Ureter (tissue), 1 donor: ENCODE data around the gene ACOT7. TPM values are rescaled to one million over a fixed set of nuclear protein-coding genes. Genes with fewer than 3 reads are reported as not detected.

ENCODE experiments used
- DNase-seq: peaks from one replicate; pipeline ENCODE4 v3.0.0-alpha.2; 2020; ENCODE audit warnings: low spot score
- total RNA-seq: library from RNA; stranded (reverse); gene quantifications from one replicate; pipeline ENCODE4 v1.2.4, GENCODE V29; 2023
- donor health status: DM: yes; HTN: yes; CAD: no.

Gene ACOT7
- total RNA-seq, 1 donor from 2014 or later, result 19.1 TPM

DNA sequence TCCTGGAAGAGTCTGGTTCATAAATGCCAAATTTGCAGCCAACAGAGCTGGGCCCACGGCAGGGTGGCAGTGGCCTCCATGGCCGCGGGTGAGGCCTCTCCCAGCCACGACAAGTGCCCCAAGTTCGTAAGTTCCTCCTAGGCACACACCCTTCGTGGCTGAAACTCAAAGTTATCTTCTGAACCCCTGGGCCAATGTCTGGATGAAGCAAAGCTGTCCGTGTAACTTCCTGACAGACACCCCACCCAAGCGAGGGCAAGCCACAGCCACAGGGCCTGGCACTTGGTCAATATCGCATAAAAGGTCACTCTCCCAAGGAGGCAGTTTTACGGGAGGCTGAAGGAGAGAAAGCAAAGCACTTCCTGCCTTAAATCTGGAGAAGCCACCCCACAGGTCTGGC is 104.9 kb downstream of the ACOT7 start:
- no peak for DNase-seq

DNA sequence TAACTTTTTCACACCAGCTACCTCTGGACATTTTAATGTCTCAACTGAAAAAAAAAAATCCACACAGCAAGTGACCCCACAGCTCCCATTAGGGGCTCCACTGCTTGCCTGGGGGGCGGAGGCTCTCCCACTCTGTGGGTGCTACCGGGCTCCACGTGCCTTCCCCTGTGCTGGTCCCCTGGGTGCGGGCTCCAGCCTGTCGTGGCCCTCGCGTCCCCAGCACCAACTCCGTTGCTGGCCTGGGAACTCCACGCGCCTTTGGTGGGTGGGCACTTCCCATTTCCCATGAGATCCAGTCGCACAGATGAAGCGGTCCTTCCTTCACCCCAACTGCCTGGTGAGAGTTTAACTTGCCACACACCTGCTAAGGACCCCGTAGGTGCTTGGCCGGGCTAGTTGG is 105.5 kb downstream of the ACOT7 start:
- no peak for DNase-seq

DNA sequence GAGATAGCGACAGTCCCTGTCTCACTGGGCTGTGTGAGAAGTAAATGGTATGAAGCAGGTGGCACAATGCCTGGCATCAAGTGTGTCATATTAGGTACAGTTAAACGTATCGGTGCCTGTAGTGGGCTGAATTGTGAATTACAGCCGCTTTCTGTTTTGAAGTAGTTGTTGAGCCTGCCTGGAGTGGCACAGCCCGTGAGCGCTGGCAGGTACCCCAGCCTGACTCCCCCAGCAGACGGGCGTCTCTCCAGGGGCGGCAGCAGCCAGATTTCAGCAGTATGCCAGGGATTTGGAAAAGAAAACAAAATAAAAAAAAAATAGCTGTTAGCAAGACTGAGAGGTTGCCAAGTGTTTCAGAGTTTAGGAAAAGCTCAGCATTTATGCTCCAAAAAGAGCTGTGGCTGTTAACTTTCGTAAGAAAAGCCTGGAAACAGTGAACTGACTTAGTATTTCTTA is 106.1 kb downstream of the ACOT7 start:
- DNase-seq, result no peak

DNA sequence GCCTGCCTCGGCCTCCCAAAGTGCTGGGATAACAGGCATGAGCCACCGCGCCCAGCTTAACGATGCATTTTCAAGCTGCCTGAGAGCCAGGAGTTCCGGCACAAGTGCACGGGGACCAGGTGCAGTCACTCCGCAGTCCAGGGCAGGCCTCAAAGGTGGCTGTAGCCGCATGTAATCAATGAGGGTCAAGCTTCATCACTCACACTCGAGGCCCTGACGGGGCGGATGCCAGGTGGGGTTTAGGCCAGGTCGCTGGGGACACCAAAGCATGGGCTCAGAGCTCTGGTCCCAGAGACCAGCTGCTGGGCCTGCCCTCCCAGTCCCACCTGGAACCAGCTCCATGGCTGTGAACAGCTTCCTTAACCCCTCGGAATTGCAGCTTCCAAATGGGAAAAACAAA is 106.5 kb downstream of the ACOT7 start:
- no peak for DNase-seq

DNA sequence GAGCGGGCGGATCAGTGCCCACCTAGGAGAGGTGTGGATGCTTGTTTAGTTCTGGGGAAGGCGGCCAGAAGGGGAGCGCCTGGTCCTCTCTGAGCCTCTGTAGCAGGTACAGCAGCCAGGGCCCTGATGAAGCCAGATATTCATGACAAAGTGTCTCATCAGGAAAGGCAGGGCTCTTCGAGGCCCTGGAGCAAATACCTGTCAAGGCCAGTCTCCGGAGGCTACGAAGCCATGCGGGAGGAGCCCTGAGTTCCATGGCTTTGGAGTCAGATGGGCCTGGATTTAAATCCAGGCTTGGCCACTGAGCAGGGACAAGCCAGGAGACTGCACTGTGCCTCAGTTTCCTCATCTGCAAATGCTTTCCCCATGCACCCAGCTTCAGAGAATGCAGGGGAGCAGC is 107.3 kb downstream of the ACOT7 start:
- DNase-seq, result no peak

DNA sequence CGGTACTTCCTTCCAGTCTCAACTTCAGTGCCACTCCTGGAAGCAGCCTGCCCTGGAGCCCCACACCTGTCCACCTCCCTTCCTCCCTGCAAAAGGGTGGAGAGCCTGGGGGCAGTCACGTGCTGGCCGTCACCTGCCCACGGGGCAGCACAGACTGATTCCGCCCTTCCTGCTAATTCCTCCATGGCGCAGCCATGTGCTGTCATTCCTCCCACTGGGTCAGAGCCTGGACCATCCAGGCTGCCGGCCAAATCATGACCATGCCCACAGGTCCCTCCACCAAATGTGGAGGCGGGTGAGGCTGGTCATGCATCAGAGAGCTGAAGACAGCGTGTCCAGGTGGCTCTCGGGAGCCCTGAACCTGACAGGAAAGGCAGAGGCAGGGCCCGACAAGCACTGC is 108.2 kb downstream of the ACOT7 start:
- DNase-seq, result no peak

DNA sequence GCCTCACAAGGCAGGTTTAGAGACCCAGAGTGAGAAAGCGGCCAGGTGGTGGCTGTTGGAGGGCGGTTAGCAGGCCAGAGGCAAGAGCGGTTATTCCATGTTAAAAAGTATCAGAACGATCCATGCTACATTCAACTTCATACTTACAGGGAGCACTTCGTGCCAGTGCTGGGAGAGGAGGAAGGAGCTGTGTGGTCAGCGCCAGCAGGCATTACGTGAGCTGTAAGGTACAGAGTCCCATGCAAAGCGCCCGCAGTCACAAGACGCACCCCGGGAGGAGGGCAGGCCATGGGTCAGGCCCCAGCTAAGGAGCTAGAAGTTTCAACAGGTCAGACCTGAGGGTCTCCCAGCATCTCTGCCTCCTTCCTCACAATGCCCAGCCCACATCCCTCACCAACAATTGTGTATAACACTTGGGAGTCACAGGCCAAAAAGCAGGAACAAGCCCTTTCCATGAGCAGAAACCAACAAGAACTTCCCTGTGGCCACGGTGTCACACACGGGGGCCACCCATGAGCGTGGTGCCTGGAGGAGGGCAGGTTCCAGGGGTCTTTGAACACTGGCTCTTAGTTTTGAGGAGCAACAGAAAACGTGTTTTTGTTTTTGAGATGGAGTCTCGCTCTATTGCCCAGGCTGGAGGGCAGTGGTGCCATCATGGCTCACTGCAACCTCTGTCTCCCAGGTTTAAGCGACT is 110.8 kb downstream of the ACOT7 start:
- no peak for DNase-seq

DNA sequence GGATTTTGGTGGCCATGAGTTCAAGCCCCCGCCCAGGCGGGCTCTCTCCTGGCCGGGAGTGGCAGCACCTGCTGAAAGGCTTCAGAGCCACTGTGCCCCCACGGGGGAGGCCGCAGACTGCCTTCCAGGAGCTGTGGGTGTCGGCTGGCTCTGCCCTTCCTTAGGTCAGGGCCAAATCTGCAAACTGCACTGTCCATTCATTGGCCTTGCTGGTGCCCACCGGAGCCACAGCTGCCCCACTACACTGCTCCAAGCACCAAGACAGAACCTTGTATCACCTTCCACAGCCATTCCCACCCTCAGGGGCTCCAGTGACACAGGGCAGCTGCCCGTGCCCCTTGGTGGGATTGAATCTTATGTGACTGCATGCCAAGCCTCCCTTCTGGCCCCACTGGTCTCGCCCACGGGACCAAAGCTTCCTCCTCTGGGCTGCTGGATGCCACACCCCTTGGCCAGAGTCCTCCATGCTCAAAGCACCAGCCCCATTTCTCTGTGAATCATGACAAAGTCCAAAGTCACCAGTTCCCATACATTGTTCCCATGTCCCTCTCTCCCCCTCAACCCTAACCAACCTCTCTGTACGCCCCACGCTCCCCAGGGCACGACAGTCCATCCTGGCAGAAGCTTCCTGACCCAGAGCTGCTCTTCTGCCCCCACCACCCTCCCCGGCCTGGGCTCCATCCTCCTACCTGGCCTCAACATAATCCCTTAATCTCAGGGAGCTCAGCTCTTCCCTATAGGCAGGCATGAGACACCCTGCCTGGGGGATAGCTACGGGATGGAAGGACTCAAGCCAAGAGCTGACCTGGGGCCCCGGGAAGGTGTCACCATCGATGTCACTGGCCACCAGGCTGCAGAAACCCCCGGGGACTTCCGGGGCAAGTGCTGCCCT is 111.8 kb downstream of the ACOT7 start:
- DNase-seq, result no peak

DNA sequence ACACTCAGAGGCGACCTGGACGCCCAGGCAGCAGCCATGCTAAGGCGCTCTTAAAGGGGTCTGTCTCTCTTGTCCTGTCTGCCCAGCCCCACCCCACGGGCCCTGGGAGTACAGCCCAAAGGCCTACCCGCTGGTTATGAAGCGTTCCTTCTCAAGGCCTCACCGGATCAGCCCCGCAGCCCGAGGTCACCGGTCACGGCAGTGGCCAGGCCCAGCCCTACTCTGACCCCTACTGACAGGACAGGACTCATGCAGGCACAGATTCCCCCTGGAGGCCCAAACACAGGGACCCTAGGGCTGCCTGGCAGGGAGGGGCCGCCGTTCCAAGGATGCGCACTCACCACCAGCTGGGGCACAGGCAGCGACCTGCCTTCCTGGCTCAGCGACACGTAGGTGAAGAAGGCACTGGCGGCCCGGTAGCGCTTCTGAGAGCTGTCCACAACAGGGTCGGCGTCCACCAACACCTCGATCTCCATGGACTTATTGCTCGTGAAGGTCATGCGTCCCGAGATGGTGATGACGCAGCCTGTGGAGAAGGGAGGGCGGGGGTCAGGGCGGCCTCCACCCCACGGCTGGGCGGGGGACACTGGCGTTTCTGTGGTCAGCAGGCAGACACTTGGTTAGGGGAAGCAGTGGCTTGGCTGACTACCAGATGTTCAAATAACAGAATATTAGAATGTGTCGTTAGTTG is 112.7 kb downstream of the ACOT7 start:
- no peak for DNase-seq

DNA sequence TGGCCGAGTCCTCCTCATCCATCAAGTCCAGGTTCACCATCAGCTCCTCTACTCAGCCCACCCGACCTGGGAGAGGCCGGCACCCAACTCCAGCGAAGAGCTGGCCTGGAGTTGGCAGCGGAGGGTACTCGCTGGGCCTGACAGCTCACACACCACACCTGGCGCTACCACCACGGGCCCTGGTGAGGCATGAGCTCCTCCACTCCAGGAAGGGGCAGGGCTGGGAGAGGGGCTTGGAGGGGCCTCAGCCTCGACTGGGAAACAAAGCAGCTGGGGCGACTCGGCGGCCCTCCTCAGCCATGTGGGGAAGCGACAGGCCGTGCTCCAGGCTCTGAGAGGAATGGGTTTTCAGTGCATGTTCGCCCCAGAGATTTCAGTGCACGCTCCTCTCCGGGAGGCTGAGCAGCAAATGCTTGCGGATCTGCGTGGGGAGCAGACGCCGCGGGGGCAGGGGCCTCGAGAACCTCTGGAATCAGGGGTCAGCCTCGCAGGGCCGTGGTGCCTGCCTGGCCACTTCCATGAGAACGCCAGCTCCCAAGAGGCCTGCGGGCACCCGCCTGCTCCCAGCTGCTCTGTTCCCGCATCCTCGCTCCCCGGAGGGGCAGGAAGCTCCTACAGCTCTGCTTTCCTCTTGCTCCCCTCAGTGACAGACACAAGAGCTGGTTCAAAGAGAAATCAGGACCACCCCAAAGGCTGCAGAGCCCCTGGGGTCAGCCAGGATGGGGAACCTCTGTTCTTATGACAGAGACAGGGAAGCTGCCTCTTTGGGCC is 113.8 kb downstream of the ACOT7 start:
- no peak for DNase-seq

DNA sequence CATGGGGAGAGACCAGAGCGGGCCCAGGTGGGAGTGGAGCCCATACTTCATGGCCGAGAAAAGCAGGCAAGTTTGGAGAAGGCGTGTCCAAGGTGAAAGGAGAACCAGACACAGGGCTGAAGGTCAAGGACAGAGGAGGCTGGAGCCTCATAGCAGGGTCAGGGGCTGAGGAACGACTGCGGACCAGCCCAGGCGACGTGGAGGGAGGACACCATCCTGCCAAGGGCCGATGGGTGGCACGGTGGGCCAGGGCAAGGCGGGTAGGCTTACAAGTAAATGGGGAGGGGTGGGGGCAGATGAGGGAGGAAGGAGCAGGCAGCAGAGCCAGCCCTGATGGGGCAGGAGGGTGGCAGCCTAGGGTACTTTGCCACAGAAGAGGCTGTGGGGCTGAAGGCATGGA is 114.5 kb downstream of the ACOT7 start:
- no peak for DNase-seq

DNA sequence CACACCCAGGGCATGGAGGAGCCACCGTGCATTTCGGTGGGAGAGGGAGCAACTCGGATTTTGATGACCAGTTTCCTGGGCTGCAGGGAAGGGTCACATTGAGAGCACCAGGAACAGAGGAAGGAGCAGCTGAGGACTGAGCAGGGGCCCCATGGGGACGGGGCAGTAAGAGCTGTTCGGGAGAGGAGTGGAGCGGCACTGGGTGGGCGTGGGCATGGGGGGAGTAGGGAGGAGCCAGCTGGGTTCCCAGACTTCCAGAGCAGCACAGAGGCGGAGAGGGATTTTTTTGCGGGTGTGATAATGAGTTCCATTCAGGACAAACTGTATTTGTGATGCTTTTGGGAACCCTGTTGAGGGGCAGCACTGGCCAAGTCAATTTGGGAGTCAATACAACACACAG is 115.3 kb downstream of the ACOT7 start:
- DNase-seq, result no peak

DNA sequence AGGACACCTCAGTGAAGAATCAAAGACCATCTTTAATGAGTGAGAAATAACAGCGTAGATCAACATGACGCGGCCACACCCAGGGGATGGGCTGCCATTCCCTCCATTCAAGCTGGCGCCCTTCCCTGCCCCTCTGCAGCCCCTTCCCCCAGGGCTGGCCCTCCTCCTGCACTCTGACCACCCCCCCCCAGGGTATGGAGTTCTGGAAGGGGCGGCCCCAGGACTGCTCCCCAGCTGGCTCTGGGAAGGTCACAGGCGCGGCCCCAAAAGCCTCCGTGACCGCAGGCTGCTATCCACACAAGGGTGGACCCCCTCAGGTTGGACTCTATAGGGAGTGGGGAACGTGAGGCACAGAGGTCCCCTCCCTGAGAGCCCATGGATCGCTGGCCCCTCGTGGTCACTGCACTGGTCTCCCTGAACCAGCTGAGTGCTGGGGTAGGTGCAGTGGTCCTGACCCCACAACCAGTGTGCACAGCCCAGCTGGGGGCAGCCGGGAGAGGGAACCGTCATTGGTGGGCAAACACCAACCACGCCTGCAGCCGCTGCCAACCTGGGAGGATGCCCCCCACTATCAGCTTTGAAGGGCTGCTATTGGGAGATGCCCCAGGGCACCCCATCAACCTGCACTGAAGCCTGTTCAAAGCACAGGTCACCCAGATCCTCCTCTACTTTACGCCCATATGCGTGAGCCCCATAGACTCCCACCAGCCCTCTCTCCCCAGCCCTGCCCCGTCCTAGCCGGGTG is 116.6 kb downstream of the ACOT7 start:
- DNase-seq, result no peak

DNA sequence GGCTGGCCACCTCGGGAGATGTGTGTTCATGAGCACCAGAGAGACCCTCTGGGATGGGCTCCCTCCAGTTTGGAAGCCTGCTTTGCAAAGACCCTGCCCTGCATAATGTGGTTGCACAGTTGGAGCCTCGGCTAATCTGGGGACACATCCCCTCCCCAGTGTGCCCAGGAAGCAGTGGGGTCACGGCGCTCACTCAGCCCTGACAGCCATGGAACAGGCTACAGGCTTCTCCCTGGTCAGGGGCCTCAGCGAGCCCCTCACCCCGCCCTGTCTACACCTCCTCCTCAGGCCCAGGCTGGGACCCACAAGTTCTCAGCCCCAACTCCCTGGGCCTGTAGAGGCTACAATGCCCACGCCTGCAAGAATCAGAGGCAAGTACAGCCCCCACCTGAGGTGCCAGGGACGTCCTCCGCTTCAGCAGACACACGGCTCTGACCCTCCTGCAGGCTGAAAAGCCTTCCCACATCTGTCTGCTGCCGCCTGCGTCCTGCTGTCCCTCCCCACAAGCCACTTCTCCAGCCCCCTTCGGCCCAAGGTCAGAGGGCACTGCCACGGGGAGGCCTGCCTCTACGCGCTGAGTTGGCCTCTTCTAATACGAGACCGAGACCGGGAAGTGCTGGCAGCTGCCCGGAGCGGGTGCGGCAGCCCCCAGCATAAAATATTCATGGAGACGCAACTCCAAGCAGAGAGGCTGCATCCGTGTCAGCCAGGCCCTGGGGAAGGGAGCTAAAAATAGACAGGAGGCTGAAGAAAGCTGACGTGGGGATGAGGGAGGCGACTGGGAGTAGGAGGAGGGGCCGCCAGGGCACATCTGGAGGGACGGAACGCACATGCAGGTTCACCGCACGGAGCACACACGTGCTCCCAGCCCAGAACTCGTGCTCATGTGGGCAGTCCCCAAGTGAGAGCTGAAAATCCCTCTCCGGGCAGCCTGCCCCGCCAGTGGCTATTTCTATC is 117.5 kb downstream of the ACOT7 start:
- peak; percentile 66 for DNase-seq

DNA sequence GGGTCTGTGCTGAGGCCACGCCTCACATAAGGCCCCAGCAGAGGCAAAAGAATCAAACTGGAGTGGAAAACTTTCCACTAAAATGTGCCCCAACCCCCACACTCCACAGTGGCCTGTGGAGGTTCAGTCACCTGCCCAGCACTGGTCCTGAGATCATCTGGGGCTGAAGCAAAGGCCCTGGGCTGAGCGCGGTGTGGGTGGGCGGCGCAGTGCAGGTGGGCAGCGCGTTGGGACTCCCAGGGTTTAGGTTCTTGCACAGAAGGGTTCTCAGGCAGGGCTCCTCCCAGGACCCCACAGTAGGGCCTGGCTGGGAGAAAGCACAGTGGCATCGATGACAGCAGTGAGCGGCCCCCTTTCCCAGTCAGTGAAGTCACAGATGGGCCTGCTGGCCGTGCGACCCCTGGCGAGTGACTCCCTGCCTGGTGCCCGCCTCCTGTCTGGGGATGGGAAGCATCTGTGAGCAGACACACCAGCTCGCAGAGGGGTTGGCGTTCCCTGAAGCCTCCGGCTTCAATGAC is 118.9 kb downstream of the ACOT7 start:
- no peak for DNase-seq

DNA sequence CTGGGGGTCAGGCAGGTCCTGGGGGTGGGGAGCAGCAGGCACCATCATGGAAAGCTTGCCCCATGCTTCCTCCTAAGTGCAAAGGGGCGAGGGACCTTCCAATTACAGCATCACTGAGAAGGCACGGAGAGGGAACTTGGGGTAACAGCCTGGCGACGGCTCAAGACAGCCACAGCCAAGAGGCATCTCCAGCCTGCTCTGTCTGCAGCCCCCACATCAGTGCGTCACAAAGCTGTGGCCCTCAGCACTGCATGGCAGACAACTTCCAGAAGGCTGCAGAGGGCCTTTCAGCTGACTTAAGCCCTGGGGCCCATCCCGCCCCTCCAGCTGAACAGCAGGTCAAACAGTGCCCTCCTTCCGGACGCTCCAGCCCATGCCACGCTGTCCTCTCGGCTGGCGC is 119.5 kb downstream of the ACOT7 start:
- DNase-seq, result no peak

DNA sequence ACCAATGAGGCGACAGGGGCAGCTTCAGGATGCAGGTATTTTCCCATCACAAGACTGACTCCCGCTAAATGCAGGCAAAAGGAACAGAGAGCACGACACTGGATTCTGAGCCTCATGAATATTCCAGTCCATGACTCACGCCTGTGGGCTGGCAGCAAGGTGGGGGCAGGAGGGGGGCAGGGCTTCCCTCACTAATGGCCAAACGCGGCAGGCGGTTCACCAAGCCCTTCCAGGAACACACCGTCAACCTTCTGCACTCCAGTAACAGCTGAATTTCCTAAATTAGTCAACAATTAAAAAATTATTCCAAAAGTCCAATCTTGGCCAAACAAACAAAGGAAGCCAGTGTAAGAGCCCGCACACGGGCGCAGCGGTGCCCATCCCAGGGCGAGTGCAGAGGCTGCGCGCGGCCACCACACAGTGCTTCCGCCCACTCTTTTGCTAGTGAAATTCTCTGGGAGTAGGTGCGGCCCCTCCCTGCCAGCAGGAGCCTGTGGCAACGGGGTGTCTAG is 120.1 kb downstream of the ACOT7 start:
- DNase-seq, result no peak

DNA sequence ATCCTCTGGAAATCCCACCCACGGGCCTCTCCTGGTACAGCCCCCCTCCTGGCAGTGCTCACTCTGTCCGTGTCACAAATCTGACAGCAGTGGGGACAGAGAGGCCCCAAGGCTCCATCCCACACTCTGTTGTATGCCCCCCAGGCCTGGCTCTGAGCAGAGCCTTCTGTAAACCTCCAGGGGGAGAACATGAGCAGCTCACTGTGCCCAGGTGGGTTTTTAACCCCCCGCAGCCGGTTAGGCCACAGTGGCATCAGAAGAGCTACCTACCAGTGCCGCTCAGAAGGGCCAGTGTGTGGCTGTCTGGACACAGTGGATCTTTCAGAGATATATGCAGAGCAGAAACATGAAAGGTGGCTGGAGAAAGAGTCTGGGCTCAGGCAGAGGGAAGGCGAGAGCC is 120.7 kb downstream of the ACOT7 start:
- no peak for DNase-seq

DNA sequence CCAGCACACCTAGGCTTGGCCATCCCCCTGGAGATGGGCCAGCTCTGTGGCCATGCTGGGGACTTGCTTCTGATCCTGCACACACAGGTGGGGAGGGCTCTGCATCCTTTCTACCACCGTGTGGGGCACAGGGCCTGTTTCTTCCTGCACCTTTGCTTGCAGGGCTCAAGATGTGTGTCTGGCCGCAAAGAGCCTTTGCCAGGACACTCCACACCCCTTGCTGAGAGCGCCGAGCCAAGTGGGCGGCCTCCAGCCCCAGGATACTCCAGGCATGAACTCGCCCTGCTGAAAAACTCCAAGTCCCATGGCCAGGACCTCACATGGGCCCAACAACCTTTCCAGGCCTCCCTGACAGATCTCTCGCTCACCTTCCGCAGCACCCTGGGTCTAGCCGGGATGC is 121.1 kb downstream of the ACOT7 start:
- no peak for DNase-seq
